Loucy (cell line): ENCODE data around the gene TSPAN8.

ENCODE experiments used
- H2AFZ ChIP-seq: fragments of 200-600 bp; sonication (generic); 2 replicates; pipeline ENCODE4 v1.6.0; 2016; ENCODE audit warnings: antibody characterized with exemption, mild to moderate bottlenecking, low read length, moderate library complexity
- H3F3A ChIP-seq: fragments of 200-600 bp; 2 replicates; pipeline ENCODE4 v1.6.0; 2016; ENCODE audit warnings: antibody characterized with exemption, low read depth, mild to moderate bottlenecking
- H3K27me3 ChIP-seq: fragments of 200-600 bp; sonication (generic); 2 replicates; pipeline ENCODE4 v1.6.1; 2014; ENCODE audit warnings: low read length, mild to moderate bottlenecking; ENCODE audit not compliant: insufficient read depth, poor library complexity, severe bottlenecking
- H3K36me3 ChIP-seq: fragments of 200-600 bp; sonication (generic); 2 replicates; pipeline ENCODE4 v1.6.1; 2016; ENCODE audit warnings: low read length; ENCODE audit not compliant: insufficient read depth
- H3K4me1 ChIP-seq: fragments of 200-600 bp; sonication (generic); 2 replicates; pipeline ENCODE4 v1.5.1; 2014; ENCODE audit warnings: low read length, mild to moderate bottlenecking; ENCODE audit not compliant: insufficient read depth, poor library complexity, severe bottlenecking
- H3K4me2 ChIP-seq: fragments of 200-600 bp; sonication (generic); 2 replicates; pipeline ENCODE4 v1.6.0; 2014; ENCODE audit warnings: antibody characterized with exemption, low read length, low read depth, mild to moderate bottlenecking; ENCODE audit not compliant: poor library complexity, severe bottlenecking
- H3K4me3 ChIP-seq: fragments of 200-600 bp; sonication (generic); 2 replicates; pipeline ENCODE4 v1.5.1; 2014; ENCODE audit warnings: low read length, mild to moderate bottlenecking, mixed read lengths; ENCODE audit not compliant: poor library complexity, severe bottlenecking
- H3K79me2 ChIP-seq: fragments of 200-600 bp; sonication (generic); 2 replicates; pipeline ENCODE4 v1.6.1; 2014; ENCODE audit warnings: low read length; ENCODE audit not compliant: insufficient read depth
- H3K9ac ChIP-seq: fragments of 200-600 bp; sonication (generic); 2 replicates; pipeline ENCODE4 v1.6.0; 2014; ENCODE audit warnings: mild to moderate bottlenecking, low read depth, low read length, moderate library complexity; ENCODE audit not compliant: poor library complexity, severe bottlenecking
- H3K9me2 ChIP-seq: fragments of 200-600 bp; sonication (generic); replicated peaks from 2 replicates; pipeline ENCODE4 v1.6.1; 2016; ENCODE audit warnings: low read depth, low read length, mixed read lengths
- H3K9me3 ChIP-seq: fragments of 200-600 bp; sonication (generic); 2 replicates; pipeline ENCODE4 v1.6.1; 2014; ENCODE audit warnings: mild to moderate bottlenecking, antibody characterized with exemption, low read length, low read depth; ENCODE audit not compliant: insufficient read depth
- H4K20me1 ChIP-seq: fragments of 200-600 bp; sonication (generic); 2 replicates; pipeline ENCODE4 v1.6.0; 2014; ENCODE audit warnings: antibody characterized with exemption, low read length, mild to moderate bottlenecking; ENCODE audit not compliant: insufficient read depth, poor library complexity, severe bottlenecking
- EZH2phosphoT487 ChIP-seq: fragments of 200-600 bp; IDR thresholded peaks from 2 replicates; pipeline ENCODE4 v1.6.1; 2018; ENCODE audit warnings: antibody characterized with exemption, mild to moderate bottlenecking, moderate library complexity, borderline replicate concordance
- TF ChIP-seq, protein P1 (sequence below): fragments of 200-600 bp; sonication (generic); conservative IDR thresholded peaks from 2 replicates; pipeline ENCODE4 v1.5.1; 2014; ENCODE audit warnings: mild to moderate bottlenecking, antibody characterized with exemption, low read length

Gene TSPAN8

DNA sequence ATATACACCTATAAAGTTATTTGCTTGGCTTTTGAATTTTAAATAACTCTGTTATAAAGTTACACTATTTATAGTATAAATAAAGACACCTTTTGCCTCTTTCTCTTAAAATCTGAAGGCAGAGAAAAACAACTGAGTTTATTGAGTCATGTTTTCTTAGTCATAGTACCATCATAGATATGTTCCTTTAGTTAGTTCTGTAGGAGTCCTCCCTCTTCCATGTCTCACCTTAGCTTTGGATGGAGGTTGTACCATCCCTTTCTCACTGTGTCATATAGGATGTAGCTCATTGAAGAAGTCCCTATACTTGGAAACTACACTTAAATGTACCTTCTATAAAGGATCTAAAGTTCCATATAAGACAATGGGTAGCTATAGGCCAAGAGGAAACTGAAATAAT is 39.7 kb upstream of the TSPAN8 start:
- H3F3A ChIP-seq: no peaks in the 10 kb centered on the region
- no peak overlapping the region for H2AFZ ChIP-seq
- no peak overlapping the region for H3K4me2 ChIP-seq
- H3K27me3 ChIP-seq: no peaks in the 10 kb centered on the region
- H3K79me2 ChIP-seq: no peaks in the 10 kb centered on the region
- H3K9me2 ChIP-seq: no peaks in the 10 kb centered on the region
- no peak overlapping the region for H3K4me3 ChIP-seq
- H3K36me3 ChIP-seq: no peaks in the 10 kb centered on the region
- H3K4me1 ChIP-seq: no peaks in the 10 kb centered on the region
- H3K9ac ChIP-seq: no peak overlapping the region
- no peak for TF ChIP-seq EZH2phosphoT487
- TF ChIP-seq, protein P1, sequence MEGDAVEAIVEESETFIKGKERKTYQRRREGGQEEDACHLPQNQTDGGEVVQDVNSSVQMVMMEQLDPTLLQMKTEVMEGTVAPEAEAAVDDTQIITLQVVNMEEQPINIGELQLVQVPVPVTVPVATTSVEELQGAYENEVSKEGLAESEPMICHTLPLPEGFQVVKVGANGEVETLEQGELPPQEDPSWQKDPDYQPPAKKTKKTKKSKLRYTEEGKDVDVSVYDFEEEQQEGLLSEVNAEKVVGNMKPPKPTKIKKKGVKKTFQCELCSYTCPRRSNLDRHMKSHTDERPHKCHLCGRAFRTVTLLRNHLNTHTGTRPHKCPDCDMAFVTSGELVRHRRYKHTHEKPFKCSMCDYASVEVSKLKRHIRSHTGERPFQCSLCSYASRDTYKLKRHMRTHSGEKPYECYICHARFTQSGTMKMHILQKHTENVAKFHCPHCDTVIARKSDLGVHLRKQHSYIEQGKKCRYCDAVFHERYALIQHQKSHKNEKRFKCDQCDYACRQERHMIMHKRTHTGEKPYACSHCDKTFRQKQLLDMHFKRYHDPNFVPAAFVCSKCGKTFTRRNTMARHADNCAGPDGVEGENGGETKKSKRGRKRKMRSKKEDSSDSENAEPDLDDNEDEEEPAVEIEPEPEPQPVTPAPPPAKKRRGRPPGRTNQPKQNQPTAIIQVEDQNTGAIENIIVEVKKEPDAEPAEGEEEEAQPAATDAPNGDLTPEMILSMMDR: no peak
- H4K20me1 ChIP-seq: no peaks in the 10 kb centered on the region
- no peaks in the 10 kb centered on the region for H3K9me3 ChIP-seq

DNA sequence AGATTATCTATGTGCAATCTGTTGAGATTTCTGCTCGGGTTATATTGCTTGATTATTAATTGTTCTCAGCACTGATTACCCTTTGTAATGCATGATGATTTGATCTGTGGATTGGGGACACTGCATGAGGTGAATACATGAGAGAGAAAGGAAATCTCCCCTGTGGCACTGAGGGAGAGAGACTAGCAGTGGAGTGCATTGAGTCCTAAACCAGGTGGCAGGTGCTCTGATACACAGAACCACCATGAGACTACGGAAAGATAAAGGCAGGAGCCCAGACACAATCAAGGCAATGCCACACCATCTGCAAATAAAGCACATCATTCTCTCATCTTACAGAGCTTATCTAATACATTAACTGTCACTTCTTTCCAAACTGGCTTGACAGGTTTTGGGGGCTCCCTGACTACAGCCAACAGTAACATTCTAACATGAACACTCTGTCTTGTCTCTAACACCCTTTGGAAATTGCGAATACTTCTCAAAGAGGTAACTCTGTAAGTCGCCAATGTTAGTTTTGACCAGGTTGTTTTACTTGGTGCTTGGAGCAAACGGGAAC is 37.6 kb upstream of the TSPAN8 start:
- no peak overlapping the region for H3K4me2 ChIP-seq
- H4K20me1 ChIP-seq: no peaks in the 10 kb centered on the region
- no peak overlapping the region for H3K9ac ChIP-seq
- H3K36me3 ChIP-seq: no peaks in the 10 kb centered on the region
- no peaks in the 10 kb centered on the region for H3K27me3 ChIP-seq
- H2AFZ ChIP-seq: no peak overlapping the region
- no peaks in the 10 kb centered on the region for H3K9me2 ChIP-seq
- H3K79me2 ChIP-seq: no peaks in the 10 kb centered on the region
- no peaks in the 10 kb centered on the region for H3K9me3 ChIP-seq
- no peaks in the 10 kb centered on the region for H3F3A ChIP-seq
- TF ChIP-seq, protein P1: no peak
- no peak for TF ChIP-seq EZH2phosphoT487
- H3K4me3 ChIP-seq: no peak overlapping the region
- peaks cover 14% of the 10 kb centered on the region for H3K4me1 ChIP-seq

- no peaks in the 10 kb centered on the region for H3F3A ChIP-seq
- H4K20me1 ChIP-seq: no peaks in the 10 kb centered on the region
- H3K4me3 ChIP-seq: no peak overlapping the region
- H3K4me2 ChIP-seq: no peak overlapping the region
- H3K79me2 ChIP-seq: no peaks in the 10 kb centered on the region
- TF ChIP-seq, protein P1: no peak
- no peak for TF ChIP-seq EZH2phosphoT487
- H3K9ac ChIP-seq: no peak overlapping the region
- peaks cover 21% of the 10 kb centered on the region for H3K4me1 ChIP-seq
- H3K9me2 ChIP-seq: no peaks in the 10 kb centered on the region
- no peaks in the 10 kb centered on the region for H3K36me3 ChIP-seq
- no peaks in the 10 kb centered on the region for H3K27me3 ChIP-seq
- no peak overlapping the region for H2AFZ ChIP-seq
- H3K9me3 ChIP-seq: no peaks in the 10 kb centered on the region
Measured at GRCh38 chr12:71194657-71195056, 36.9 kb upstream of the TSPAN8 start.
